Right atrium auricular region (tissue), 2 donors: ENCODE results near the gene USF3. TPM values are rescaled to one million over a fixed set of nuclear protein-coding genes. Genes with fewer than 3 reads are reported as not detected.

Experiments
- DNase-seq: peaks from one replicate; pipeline ENCODE4 v3.0.0-alpha.2; 2019; ENCODE audit warnings: low spot score
- H3K27ac ChIP-seq, 2 donors: fragments of 200-600 bp; sonication (generic); 1 replicate in 1 of 2; 2 replicates in 1 of 2; pipeline ENCODE4 v1.5.1; 2016 to 2019
- H3K27me3 ChIP-seq, 2 donors: fragments of 200-600 bp; sonication (generic); one replicate each; pipeline versions ENCODE4 v1.5.1 to v1.6.0; 2017 to 2019
- H3K36me3 ChIP-seq: fragments of 200-600 bp; sonication (generic); one replicate; pipeline ENCODE4 v1.5.1; 2016
- H3K4me1 ChIP-seq, 2 donors: fragments of 200-600 bp; sonication (generic); one replicate each; pipeline versions ENCODE4 v1.5.1 to v1.6.0; 2017 to 2019
- H3K4me3 ChIP-seq, 2 donors: fragments of 200-600 bp; sonication (generic); 1 replicate in 1 of 2; 2 replicates in 1 of 2; pipeline ENCODE4 v1.5.1; 2017 to 2019; ENCODE audit warnings: mild to moderate bottlenecking in 1 of 2, moderate library complexity in 1 of 2
- H3K9me3 ChIP-seq, 2 donors: fragments of 200-600 bp; sonication (generic); one replicate each; pipeline ENCODE4 v1.5.1; 2019
- CTCF ChIP-seq, 2 donors: fragments of 200-600 bp; sonication (generic); IDR thresholded peaks; one replicate each; pipeline ENCODE4 v1.5.1; 2019; ENCODE audit warnings: antibody characterized with exemption in 2 of 2
- total RNA-seq, 2 donors: library from RNA; depleted of rRNA; stranded (reverse); fragments of >200 nt; gene quantifications; one replicate each; pipeline ENCODE4 v1.1.0, GENCODE V29; 2016

Gene USF3
- total RNA-seq, 2 donors from 2014 or later: 16.2 to 20.8 TPM

DNA sequence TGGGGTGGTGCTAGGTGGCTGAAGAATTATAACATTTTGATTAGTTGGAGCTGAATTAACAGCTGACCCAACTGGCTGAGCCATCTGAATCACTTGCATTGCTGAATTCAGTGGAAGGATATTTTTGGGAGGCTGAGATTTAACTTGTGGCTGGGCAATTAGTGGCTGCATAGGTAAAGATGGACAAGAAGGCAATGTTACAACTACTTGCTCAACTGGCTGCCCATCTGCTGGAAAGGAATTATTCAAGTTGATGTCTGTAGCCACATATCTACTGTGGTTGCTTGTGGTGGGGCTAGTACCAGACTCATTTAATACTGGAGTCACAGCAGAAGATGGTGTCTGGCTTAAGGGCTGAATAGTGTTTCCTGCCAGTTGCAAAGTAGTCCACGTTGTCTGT, 36.4 kb downstream of the USF3 start:
- no peaks in the 10 kb centered on the region for H3K9me3 ChIP-seq
- no peak for TF ChIP-seq CTCF (IDR thresholded peaks at IDR 0.05)
- no peak overlapping the region for H3K4me3 ChIP-seq
- peaks cover 29% of the 10 kb centered on the region for H3K36me3 ChIP-seq
- no peak for DNase-seq
- no peaks in the 10 kb centered on the region for H3K27me3 ChIP-seq
- H3K4me1 ChIP-seq: peaks cover 0 to 18% of the 10 kb centered on the region in 2 donors
- peak overlapping the region; percentile 56 to 62 for H3K27ac ChIP-seq

DNA sequence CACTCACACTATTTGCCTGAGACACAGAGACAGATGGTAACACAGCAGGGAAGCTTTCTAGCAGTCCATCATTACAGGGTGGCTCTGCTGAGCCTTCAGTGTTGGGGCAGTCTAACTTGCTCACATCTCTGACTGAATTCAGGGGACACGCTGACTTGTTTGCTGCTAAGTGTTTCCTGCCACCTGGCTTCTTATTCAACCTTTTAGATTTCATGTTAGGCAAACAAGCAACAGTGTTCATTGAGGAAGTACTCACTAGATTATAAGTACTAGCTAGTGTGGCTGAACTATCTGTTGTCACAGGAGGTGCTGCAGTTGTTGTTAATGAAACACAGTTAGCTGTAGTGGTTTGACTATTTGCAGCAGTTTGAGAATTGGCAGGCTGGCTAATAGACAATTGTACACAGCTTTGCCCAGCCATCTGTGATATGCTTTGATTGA, 37.3 kb downstream of the USF3 start:
- peak overlapping the region in 1 of 2 donors; percentile 35 for H3K27ac ChIP-seq
- no peaks in the 10 kb centered on the region for H3K27me3 ChIP-seq
- H3K9me3 ChIP-seq: no peaks in the 10 kb centered on the region
- H3K4me1 ChIP-seq: peaks cover 0 to 18% of the 10 kb centered on the region in 2 donors
- TF ChIP-seq CTCF (IDR thresholded peaks at IDR 0.05): no peak
- H3K4me3 ChIP-seq: no peak overlapping the region
- no peak for DNase-seq
- peaks cover 20% of the 10 kb centered on the region for H3K36me3 ChIP-seq

- H3K27ac ChIP-seq: no peak overlapping the region
- H3K4me1 ChIP-seq: peaks cover 0 to 18% of the 10 kb centered on the region in 2 donors
These were observed 38.3 kb downstream of the USF3 start for GRCh38 chr3:113658107-113658506.

GRCh38 chr3:113654851-113655250, 41.6 kb downstream of the USF3 start:
- no peak for DNase-seq
- TF ChIP-seq CTCF (IDR thresholded peaks at IDR 0.05): no peak
- Histone ChIP-seq H3K36me3 (peaks cover 2% of the 10 kb centered on the region), H3K4me3 (no peak overlapping the region), H3K27me3 (no peaks in the 10 kb centered on the region), H3K4me1 (peaks cover 0 to 5% of the 10 kb centered on the region in 2 donors), H3K27ac (peak overlapping the region in 1 of 2 donors; percentile 49), H3K9me3 (no peaks in the 10 kb centered on the region)

More at GRCh38 chr3:113658107-113658506, 38.3 kb downstream of the USF3 start:
- Histone ChIP-seq H3K36me3 (peaks cover 14% of the 10 kb centered on the region), H3K9me3 (no peaks in the 10 kb centered on the region), H3K27me3 (no peaks in the 10 kb centered on the region), H3K4me3 (no peak overlapping the region)
- DNase-seq: no peak
- no peak for TF ChIP-seq CTCF (IDR thresholded peaks at IDR 0.05)

DNA sequence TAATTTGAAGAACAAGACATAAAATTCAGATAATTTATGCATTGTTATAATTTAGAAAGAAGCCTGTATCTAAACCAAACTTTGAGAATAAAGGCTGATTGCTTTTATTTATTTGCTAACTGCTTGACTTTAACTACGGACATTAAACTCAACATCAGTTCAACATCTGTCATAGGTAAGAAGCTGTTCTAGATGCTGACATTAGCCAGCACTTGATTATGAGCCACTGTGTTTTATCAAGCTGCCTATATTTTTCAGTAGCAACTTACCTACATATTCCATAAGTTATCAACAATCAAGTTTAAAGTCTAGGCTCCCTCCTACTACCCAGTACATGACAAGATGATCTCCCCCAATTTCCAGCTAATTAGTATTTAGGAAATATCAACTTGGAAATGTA, 42.1 kb downstream of the USF3 start:
- no peak for DNase-seq
- H3K36me3 ChIP-seq: no peaks in the 10 kb centered on the region
- H3K27ac ChIP-seq: peak overlapping the region in 1 of 2 donors; percentile 49
- peaks cover 0 to 4% of the 10 kb centered on the region in 2 donors for H3K4me1 ChIP-seq
- no peaks in the 10 kb centered on the region for H3K27me3 ChIP-seq
- no peak overlapping the region for H3K4me3 ChIP-seq
- no peak for TF ChIP-seq CTCF (IDR thresholded peaks at IDR 0.05)
- no peaks in the 10 kb centered on the region for H3K9me3 ChIP-seq
